Activated CD8-positive, alpha-beta memory T cell treated with anti-CD3 and anti-CD28 coated beads for 4 hours (primary cell): ENCODE measurements around the gene YEATS4.

ENCODE experiments used
- DNase-seq, 2 donors: peaks; one replicate each; pipeline ENCODE4 v3.0.0-alpha.2; 2020; ENCODE audit warnings: low read depth in 2 of 2

The YEATS4 gene

DNA sequence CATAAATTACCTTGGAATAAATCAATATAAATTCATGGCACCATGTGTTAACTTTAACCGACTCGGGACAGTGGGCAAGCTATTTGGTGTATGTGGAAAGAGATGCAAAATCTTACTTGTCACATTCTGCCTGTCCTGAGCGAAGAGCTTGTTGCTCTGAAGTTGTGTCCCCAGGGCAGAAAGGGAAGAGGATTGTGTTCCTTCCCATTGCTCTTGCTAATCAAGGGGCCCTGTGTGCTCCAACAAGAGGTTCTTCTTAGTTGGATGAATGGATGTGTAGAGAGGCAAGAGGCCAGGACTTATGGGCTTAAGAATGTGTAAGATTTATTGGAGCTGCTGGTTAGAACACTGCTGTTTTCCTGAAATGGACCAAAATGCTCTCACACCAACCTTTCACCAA, 74.1 kb downstream of the YEATS4 start:
- no peak for DNase-seq

DNA sequence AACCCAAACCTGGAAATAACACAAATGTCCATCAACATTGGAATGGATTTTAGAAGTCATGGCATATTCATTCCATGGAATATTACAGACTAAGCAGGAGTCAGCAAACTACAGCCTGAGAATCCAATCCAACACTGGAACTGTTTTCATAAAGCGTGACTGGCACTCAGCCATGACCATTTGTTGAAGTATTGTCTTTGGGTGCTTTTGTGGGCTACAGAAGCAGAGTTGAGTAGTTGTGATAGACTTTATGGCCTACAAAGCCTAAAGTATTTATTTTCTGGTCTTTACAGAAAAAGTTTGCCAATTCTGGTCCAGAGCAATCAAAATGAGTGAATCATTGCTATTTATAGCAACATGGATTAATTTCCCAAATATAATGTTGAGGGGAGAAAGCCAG, 76.1 kb downstream of the YEATS4 start:
- no peak for DNase-seq

DNA sequence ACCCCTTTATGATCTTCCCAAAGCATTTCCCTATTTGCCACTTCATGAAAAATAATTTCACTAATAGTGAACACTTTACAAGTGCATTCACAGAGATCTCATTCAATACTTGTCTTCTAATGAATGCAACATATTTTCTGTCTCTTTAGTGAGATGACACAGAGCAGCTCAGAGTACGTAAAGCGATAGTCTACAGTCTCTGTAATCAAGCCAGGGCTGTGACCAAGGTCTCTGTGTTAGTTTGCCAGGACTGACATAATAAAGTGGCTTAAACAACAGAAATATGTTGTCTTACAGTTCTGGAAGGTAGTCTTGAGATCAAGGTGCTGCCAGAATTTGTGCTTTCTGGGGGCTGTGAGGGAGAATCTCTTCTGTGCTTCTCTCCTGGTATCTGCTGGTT, 77.5 kb downstream of the YEATS4 start:
- DNase-seq, result no peak

DNA sequence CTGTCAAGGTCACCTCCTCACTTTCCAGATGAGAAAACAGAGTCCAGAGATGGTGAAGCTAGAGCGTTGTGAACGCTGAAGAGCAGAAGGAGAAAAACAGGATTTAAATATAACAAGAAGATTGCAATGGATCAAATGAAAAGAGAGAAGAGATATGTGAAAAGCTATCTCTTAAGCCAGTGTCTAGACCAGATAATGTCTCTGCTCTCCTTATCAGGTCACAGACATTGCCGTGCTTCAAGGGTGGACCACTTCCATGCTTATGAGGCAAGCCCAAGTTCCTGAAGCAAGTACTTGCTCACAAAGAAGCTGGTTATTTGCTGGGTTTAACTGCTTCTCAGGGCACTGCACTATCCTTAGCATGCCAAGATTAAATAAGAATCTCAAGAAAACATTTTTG, 79.0 kb downstream of the YEATS4 start:
- no peak for DNase-seq

DNA sequence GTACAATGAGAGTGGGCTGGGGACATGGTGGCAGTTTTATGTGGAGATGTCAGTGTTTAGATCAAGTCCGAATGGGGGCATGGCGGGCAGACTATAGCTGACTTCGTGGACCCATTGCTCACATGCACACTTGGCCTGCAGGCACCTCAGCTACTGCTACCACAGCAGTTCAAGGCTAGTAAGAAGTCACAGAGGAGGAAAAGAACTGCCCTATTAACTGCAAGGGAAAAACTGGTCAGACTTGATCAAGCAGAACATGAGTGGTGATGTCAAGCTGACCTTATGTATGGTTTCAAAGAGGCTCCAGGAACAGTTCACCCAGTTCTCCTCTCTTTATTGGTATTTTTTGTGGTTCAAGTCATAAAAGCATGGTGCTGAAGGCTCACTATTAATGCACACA, 80.5 kb downstream of the YEATS4 start:
- no peak for DNase-seq
